Measurements from ENCODE around the gene ALDH3A1.

GRCh38 chr17:19780846-19781245 lies 32.7 kb upstream of the ALDH3A1 start:
- TF ChIP-seq POLR2A (IDR thresholded peaks at IDR 0.05) (no peak), CTCF (IDR thresholded peaks at IDR 0.05) (no peak)
